ENCODE results near the gene DDX24. TPM values are rescaled to one million over a fixed set of nuclear protein-coding genes. Genes with fewer than 3 reads are reported as not detected.
"Not testable (repeated sequence)": the region's sequence is repeated elsewhere in the genome, so short reads cannot be mapped to it uniquely, and the experiment has no call there.

Gene DDX24
- polyA plus RNA-seq, 1 donor from 2014 or later: 207 TPM

GRCh38 chr14:94077111-94077821, 3.7 kb downstream of the DDX24 start:
- Mint-ChIP-seq H3K4me1 (peaks cover 40 to 48% (median 47%) of the 10 kb centered on the region in 3 donors), H3K9me3 (peaks cover 4 to 15% (median 9%) of the 10 kb centered on the region in 3 donors), H3K27ac (no peak overlapping the region), H3K36me3 (peaks cover 30% of the 10 kb centered on the region), H3K27me3 (no peaks in the 10 kb centered on the region), H3K4me3 (peak overlapping the region; percentile 38 to 99 (median 83))

DNA sequence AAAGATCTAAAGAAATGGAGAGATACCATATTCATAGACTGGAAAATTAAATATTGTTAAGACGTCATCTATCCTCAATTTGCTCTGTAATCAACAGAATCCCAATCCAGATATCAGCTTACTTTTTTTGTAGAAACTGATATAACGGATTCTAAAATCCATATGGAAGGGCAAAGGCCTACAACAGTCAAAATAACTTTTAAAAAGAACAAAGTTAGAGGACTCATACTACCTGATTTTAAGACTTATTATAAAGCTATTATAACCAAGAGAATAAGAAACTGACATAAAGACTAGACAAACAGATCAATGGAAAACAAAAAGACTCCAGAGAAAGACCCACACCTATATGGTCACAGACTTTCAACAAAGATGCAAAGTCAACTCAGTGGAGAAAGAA, 6.0 kb downstream of the DDX24 start:
- Mint-ChIP-seq H3K9me3 (peaks cover 6 to 24% (median 19%) of the 10 kb centered on the region in 3 donors), H3K4me1 (peaks cover 43 to 59% (median 51%) of the 10 kb centered on the region in 3 donors), H3K36me3 (peaks cover 37% of the 10 kb centered on the region), H3K27me3 (no peaks in the 10 kb centered on the region), H3K27ac (no peak overlapping the region), H3K4me3 (peak overlapping the region in 3 of 4 donors; percentile 34 to 84 (median 48))

DNA sequence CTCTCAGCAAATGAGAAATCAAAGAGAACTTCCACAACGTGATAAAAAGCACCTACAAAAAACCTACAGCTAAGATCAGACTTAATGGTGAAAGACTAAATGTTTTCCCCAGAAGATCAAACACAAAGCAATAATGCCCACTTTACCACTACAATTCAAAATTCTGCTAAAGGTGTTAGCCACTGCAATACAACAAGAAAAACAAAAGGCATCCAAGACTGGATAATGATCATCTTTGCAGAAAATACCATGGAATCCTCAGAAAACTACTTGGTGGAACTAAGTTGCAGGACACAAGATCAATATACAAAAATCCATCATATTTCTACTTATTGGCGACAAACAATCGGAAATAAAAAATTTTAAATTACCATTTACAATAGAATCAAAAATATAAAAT, 6.5 kb downstream of the DDX24 start:
- H3K27me3 Mint-ChIP-seq: no peaks in the 10 kb centered on the region
- H3K27ac Mint-ChIP-seq: no peak overlapping the region
- peaks cover 36% of the 10 kb centered on the region for H3K36me3 Mint-ChIP-seq
- H3K4me1 Mint-ChIP-seq: peaks cover 39 to 58% (median 48%) of the 10 kb centered on the region in 3 donors
- peak overlapping the region in 2 of 4 donors; percentile 12 to 79 for H3K4me3 Mint-ChIP-seq
- H3K9me3 Mint-ChIP-seq: peaks cover 6 to 24% (median 21%) of the 10 kb centered on the region in 3 donors

GRCh38 chr14:94072076-94072475, 8.9 kb downstream of the DDX24 start:
- Mint-ChIP-seq H3K36me3 (peaks cover 36% of the 10 kb centered on the region), H3K4me3 (peak overlapping the region in 1 of 4 donors; percentile 71), H3K4me1 (peaks cover 37 to 61% (median 45%) of the 10 kb centered on the region in 3 donors), H3K9me3 (peaks cover 7 to 32% (median 28%) of the 10 kb centered on the region in 3 donors)
- H3K27me3 Mint-ChIP-seq, H3K27ac Mint-ChIP-seq: not testable (repeated sequence)

DNA sequence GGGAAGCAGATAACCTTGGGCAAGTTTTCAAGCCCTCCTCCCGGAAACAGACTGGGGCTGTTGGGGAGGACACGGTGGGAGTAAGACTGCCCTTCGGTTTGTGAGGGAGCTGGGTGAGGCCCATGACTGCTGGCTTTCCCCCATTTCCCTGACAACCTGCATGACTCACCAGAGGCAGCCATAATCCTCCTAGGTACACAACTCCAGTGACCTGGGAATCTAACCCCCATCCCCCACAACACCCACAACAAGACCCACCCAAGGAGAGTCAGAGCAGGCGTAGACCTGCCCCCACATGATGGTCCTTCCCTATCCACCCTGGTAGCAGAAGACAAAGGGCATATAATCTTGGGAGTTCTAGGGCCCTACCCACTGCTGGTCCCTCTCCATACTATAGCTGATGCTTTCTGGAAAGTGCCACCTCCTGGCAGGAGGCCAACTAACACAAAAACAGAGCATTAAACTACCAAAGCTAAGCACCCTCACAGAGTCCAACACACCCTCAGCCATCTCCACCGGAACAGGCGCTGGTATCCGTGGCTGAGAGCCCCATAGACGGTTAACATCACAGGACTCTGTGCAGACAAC, 14.8 kb downstream of the DDX24 start:
- no peaks in the 10 kb centered on the region for H3K27me3 Mint-ChIP-seq
- no peak overlapping the region for H3K4me3 Mint-ChIP-seq
- peaks cover 2 to 18% (median 9%) of the 10 kb centered on the region in 3 donors for H3K9me3 Mint-ChIP-seq
- peak overlapping the region; percentile 35 to 74 (median 55) for H3K27ac Mint-ChIP-seq
- peaks cover 38 to 58% (median 50%) of the 10 kb centered on the region in 3 donors for H3K4me1 Mint-ChIP-seq
- H3K36me3 Mint-ChIP-seq: peaks cover 16% of the 10 kb centered on the region

DNA sequence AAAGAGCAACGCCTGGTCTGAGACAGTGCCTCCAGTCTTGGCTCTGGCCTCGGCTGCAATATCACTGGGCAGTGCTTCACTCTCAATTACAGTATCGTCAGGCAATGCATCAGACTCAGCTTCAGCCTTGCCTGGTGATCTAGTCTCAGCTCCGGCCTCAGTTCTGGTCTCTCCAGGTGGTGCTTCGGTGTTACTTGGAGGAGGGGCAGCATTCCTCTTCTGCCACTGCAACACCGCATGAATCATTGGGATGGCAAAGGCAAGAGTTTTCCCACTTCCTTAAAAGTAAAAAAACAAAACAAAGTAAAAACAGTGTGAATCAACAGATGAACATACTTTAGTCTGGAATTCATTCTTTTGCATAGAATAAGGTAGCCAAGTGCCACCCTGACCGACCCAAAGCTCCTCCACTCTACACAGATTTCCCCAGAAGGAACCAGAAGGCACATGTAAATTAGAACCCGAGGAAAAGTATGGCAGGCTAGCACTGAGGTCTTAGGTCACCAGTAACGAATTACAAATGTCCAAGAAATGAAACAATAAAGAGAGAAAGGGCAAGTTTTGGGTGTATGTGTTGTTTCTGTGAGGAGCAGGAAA, 18.6 kb downstream of the DDX24 start:
- Mint-ChIP-seq H3K4me1 (peaks cover 24 to 31% (median 30%) of the 10 kb centered on the region in 3 donors), H3K27me3 (no peaks in the 10 kb centered on the region), H3K9me3 (peaks cover 0 to 2% (median 0%) of the 10 kb centered on the region in 3 donors), H3K27ac (peak overlapping the region in 1 of 3 donors; percentile 77), H3K36me3 (peaks cover 4% of the 10 kb centered on the region), H3K4me3 (no peak overlapping the region)

DNA sequence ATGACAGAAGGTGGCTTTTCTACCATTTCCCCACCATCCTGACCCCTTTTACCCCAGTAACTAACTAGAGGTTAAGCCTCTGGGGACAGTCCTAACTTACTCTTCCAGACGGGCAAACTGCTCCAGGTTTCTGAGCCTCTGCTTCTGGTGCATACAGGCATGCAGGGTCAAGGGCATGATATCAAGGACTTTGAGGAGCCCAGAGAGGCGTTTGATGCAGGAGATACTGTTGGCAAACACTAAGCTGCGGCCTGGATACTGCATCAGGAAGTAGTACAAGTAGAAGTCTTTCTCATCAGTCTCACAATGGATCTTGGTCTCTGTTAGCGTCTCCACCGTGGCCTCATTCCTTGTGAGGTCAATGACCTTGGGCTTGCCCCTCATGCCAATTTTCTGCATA, 21.0 kb downstream of the DDX24 start:
- no peak overlapping the region for H3K27ac Mint-ChIP-seq
- H3K9me3 Mint-ChIP-seq: no peaks in the 10 kb centered on the region
- H3K36me3 Mint-ChIP-seq: peaks cover 4% of the 10 kb centered on the region
- H3K27me3 Mint-ChIP-seq: no peaks in the 10 kb centered on the region
- H3K4me3 Mint-ChIP-seq: no peak overlapping the region
- H3K4me1 Mint-ChIP-seq: peaks cover 16 to 27% (median 18%) of the 10 kb centered on the region in 3 donors

DNA sequence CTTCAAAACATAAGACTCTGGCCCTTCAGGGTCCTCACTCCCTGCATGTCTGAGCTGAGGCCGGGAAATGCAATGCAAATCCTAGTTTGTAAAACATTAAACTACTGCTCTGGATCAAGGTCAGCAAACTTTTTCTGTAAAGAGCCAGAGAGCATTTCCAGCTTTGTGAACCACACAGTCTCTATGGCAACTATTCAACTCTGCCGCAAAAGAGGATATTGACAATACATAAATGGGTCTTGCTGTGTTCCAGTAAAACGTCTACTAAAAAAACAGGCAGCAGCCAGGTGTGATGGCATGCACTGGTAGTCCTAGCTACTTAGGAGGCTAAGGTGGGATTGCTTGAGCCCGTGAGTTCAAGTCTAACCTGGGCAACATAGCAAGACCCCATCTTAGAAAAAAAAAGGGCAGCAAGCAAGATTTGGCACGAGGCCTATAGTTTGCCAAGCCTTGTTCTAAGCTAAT, 22.3 kb downstream of the DDX24 start:
- H3K4me1 Mint-ChIP-seq: peaks cover 12 to 20% (median 16%) of the 10 kb centered on the region in 3 donors
- no peaks in the 10 kb centered on the region for H3K27me3 Mint-ChIP-seq
- H3K9me3 Mint-ChIP-seq: no peaks in the 10 kb centered on the region
- peaks cover 7% of the 10 kb centered on the region for H3K36me3 Mint-ChIP-seq
- H3K4me3 Mint-ChIP-seq: no peak overlapping the region
- peak overlapping the region in 1 of 3 donors; percentile 11 for H3K27ac Mint-ChIP-seq

- no peak overlapping the region for H3K4me3 Mint-ChIP-seq
- no peak overlapping the region for H3K27ac Mint-ChIP-seq
- H3K27me3 Mint-ChIP-seq: no peaks in the 10 kb centered on the region
- H3K36me3 Mint-ChIP-seq: peaks cover 7% of the 10 kb centered on the region
- H3K9me3 Mint-ChIP-seq: no peaks in the 10 kb centered on the region
- H3K4me1 Mint-ChIP-seq: peaks cover 11 to 20% (median 16%) of the 10 kb centered on the region in 3 donors
Measured at GRCh38 chr14:94058128-94058673, 22.8 kb downstream of the DDX24 start.

DNA sequence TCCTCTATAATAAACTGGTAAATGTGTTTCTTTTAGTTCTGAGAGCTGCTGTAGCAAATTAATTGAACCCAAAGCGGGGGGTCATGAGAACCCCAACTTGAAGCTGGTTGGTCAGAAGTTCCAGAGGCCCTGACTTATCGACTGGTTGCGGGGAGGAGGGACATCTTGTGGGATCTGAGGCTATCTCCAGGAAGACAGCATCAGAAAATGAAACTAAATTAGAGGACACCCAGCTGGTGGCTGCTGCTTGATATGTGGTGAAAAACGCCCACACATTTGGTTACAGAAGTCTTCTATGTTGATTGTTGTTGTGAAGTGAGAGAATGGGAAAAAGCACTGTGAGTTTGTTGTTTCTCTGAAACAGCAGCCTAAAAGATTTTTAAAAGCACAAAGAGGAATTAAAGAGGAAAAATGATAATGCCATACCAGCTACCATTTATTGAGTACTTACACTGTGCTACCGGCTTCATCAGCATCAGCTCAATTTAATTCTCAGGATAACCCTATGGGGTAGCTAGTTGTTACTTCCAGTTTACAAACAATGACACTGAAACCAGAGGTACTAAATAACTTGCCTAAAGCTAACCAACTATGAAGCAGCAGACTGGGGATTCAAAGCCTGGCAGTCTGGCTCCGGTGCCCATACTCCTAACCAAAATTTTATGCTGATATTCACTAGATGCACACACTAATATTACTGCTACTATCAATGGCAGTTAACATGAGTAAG, 24.3 kb downstream of the DDX24 start:
- Mint-ChIP-seq H3K4me1 (peaks cover 11 to 16% (median 11%) of the 10 kb centered on the region in 3 donors), H3K4me3 (no peak overlapping the region), H3K27me3 (no peaks in the 10 kb centered on the region), H3K27ac (peak overlapping the region in 2 of 3 donors; percentile 47 to 65), H3K9me3 (no peaks in the 10 kb centered on the region), H3K36me3 (peaks cover 9% of the 10 kb centered on the region)

- peak overlapping the region in 1 of 4 donors; percentile 26 for H3K4me3 Mint-ChIP-seq
- H3K27ac Mint-ChIP-seq: peak overlapping the region in 2 of 3 donors; percentile 51 to 62
- H3K27me3 Mint-ChIP-seq: no peaks in the 10 kb centered on the region
- H3K4me1 Mint-ChIP-seq: peaks cover 11 to 16% (median 11%) of the 10 kb centered on the region in 3 donors
- no peaks in the 10 kb centered on the region for H3K9me3 Mint-ChIP-seq
- peaks cover 13% of the 10 kb centered on the region for H3K36me3 Mint-ChIP-seq
Measured at GRCh38 chr14:94054936-94055335, 26.1 kb downstream of the DDX24 start.

- H3K4me3 Mint-ChIP-seq: no peak overlapping the region
- H3K9me3 Mint-ChIP-seq: no peaks in the 10 kb centered on the region
- peaks cover 13% of the 10 kb centered on the region for H3K36me3 Mint-ChIP-seq
- peak overlapping the region; percentile 51 to 65 (median 62) for H3K27ac Mint-ChIP-seq
- H3K27me3 Mint-ChIP-seq: no peaks in the 10 kb centered on the region
- peaks cover 11 to 16% (median 11%) of the 10 kb centered on the region in 3 donors for H3K4me1 Mint-ChIP-seq
Measured at GRCh38 chr14:94054401-94054800, 26.6 kb downstream of the DDX24 start.

GRCh38 chr14:94052662-94053061, 28.3 kb downstream of the DDX24 start:
- H3K27ac Mint-ChIP-seq: peak overlapping the region in 2 of 3 donors; percentile 47 to 76
- peaks cover 14% of the 10 kb centered on the region for H3K36me3 Mint-ChIP-seq

DNA sequence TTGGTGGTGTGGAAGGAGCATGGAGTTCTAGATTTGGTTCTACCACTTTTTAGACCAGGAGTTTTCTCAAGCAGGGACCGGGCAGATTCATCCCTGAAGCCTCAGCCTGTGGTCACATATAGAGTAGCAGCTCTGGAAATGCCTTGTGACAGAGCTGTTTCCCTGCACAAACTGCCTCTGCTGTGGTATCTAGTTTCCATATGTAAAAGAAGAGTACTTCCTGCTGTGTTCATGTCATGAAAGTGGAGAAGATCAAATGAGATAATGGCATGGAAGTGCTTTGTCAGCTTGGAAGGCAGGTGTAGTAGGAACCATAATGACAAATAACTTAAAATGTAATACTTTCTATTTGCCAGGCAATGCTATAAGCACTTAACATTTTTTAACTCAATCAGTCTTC, 28.8 kb downstream of the DDX24 start:
- peaks cover 14% of the 10 kb centered on the region for H3K36me3 Mint-ChIP-seq
- no peaks in the 10 kb centered on the region for H3K9me3 Mint-ChIP-seq
- no peaks in the 10 kb centered on the region for H3K27me3 Mint-ChIP-seq
- H3K27ac Mint-ChIP-seq: no peak overlapping the region
- peaks cover 3 to 7% (median 4%) of the 10 kb centered on the region in 3 donors for H3K4me1 Mint-ChIP-seq
- H3K4me3 Mint-ChIP-seq: no peak overlapping the region

More at GRCh38 chr14:94052662-94053061, 28.3 kb downstream of the DDX24 start:
- Mint-ChIP-seq H3K4me1 (peaks cover 7 to 11% (median 7%) of the 10 kb centered on the region in 3 donors), H3K9me3 (no peaks in the 10 kb centered on the region), H3K4me3 (no peak overlapping the region), H3K27me3 (no peaks in the 10 kb centered on the region)
